NCI-H1436 (cell line): ENCODE data around the gene RAPGEF1.

Source experiments
- DNase-seq: peaks from one replicate; lab custom pipeline; 2025; lab: John Stamatoyannopoulos, UW

RAPGEF1 gene

DNA sequence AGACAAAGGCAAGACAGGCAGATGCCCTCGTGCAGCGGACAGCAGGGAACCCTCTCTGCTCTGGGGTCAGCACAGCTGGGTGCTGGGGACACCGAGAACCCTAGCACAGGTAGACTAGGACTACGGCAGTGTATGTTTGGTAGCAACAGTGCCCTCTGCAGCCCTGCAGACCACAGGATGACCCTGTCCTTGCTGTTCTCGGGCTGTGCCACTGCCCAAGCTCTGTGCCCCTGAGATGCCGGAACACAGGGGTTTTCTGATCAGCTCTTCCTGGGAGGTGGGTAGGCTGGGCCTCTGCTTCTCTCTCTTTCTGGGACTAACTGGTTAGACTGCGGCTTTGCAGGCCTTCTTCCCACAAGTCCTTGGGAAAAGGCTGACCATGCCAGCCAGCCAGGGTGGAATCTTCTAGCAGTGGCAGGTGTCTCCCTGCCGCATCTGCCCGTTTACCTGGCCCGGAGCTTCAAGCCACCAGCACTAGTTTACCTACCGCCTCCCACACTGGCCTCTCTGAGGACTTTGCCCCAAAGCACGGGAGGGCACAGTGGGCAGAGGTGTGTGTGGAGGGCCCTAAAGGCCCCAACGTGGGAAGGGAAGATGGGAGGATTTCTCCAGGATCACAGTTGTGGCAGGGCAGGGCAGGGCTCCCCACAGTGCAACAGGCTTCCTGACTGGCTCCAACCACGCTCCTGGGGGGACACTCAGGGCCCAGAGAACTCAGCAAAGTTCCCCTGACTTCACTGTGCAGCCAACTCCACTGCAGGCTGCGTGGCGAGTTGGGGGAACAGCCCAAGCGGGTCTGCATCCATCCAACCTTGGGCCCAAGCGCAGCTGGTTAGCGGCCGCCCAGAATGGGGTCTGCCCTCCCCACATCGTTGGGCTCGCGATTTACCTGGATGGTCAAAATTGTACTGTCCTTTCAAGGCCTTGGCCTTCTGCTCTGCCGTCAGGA lies 210.0 kb downstream of the RAPGEF1 start:
- DNase-seq, result no peak

- DNase-seq, result no peak
Measured at GRCh38 chr9:131528886-131529505, 210.9 kb downstream of the RAPGEF1 start.

DNA sequence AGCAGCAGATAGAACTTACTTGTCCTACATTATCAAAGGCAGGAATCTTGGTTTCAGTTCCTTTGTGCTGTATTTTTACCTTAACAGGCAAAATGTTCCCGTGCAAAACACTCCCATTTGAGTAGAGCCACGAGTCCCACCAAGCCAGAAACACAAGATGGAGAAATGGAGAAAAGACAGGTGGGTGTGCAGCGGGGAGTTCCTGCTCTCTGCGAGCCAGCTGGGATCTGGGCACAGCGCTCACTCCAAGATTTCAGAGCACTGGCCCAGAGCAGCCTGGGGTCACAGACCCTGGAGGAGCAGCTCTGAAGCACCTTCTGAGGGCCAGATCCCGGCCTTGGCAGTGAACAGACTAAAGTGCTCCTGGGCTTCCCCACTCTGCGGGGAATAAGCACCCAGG lies 211.7 kb downstream of the RAPGEF1 start:
- DNase-seq, result no peak
